ENCODE results near the gene FCHO2. TPM values are rescaled to one million over a fixed set of nuclear protein-coding genes. Genes with fewer than 3 reads are reported as not detected.
"Not testable (repeated sequence)": the region's sequence is repeated elsewhere in the genome, so short reads cannot be mapped to it uniquely, and the experiment has no call there.

FCHO2 gene
- total RNA-seq, 3 donors from 2014 or later, result 49.5 to 57.6 (median 56.7) TPM

- no peak overlapping the region for H3K4me3 ChIP-seq
- no peaks in the 10 kb centered on the region for H3K36me3 ChIP-seq (ENCODE audit: low read depth)
- DNase-seq (no peak), ATAC-seq (no peak)
- intact Hi-C loops (cut with DNase I, micrococcal nuclease), result no loop called here
- no peaks in the 10 kb centered on the region for H3K9me3 ChIP-seq
- TF ChIP-seq CTCF (IDR thresholded peaks at IDR 0.05), result no peak
- H3K4me1 ChIP-seq (ENCODE audit: low read depth), result peaks cover 4% of the 10 kb centered on the region
Observed at GRCh38 chr5:72959257-72959656, 3.4 kb downstream of the FCHO2 start.

GRCh38 chr5:72974481-72974880 lies 18.6 kb downstream of the FCHO2 start:
- H3K4me3 ChIP-seq; H3K9me3 ChIP-seq; H3K36me3 ChIP-seq (ENCODE audit: low read depth); H3K4me1 ChIP-seq (ENCODE audit: low read depth); DNase-seq; ATAC-seq; intact Hi-C loops (cut with DNase I, micrococcal nuclease): not testable (repeated sequence)

- H3K4me1 ChIP-seq (ENCODE audit: low read depth); intact Hi-C loops (cut with DNase I, micrococcal nuclease); H3K36me3 ChIP-seq (ENCODE audit: low read depth); ATAC-seq; H3K9me3 ChIP-seq; H3K4me3 ChIP-seq: not testable (repeated sequence)
- peak in 1 of 3 donors; percentile 67 for DNase-seq
Observed at GRCh38 chr5:72976810-72977209, 21.0 kb downstream of the FCHO2 start.

- no peaks in the 10 kb centered on the region for H3K9me3 ChIP-seq
- no peak overlapping the region for H3K4me3 ChIP-seq
- no peak for TF ChIP-seq CTCF (IDR thresholded peaks at IDR 0.05)
- no peaks in the 10 kb centered on the region for H3K4me1 ChIP-seq (ENCODE audit: low read depth)
- H3K36me3 ChIP-seq (ENCODE audit: low read depth), result no peaks in the 10 kb centered on the region
- ATAC-seq (no peak), DNase-seq (no peak)
- intact Hi-C loops (cut with DNase I, micrococcal nuclease), result no loop called here
Observed at GRCh38 chr5:72985719-72986118, 29.9 kb downstream of the FCHO2 start.

GRCh38 chr5:72988769-72989168 lies 32.9 kb downstream of the FCHO2 start:
- Histone ChIP-seq H3K36me3 (ENCODE audit: low read depth) (peaks cover 5% of the 10 kb centered on the region), H3K9me3 (no peaks in the 10 kb centered on the region), H3K4me3 (no peak overlapping the region), H3K4me1 (ENCODE audit: low read depth) (no peaks in the 10 kb centered on the region)
- DNase-seq, result no peak
- TF ChIP-seq CTCF (IDR thresholded peaks at IDR 0.05), result no peak
- ATAC-seq, result no peak
- intact Hi-C loops (cut with DNase I, micrococcal nuclease), result no loop called here

GRCh38 chr5:72991394-72991793 lies 35.6 kb downstream of the FCHO2 start:
- Histone ChIP-seq H3K36me3 (ENCODE audit: low read depth) (peaks cover 5% of the 10 kb centered on the region), H3K4me3 (no peak overlapping the region), H3K9me3 (no peaks in the 10 kb centered on the region), H3K4me1 (ENCODE audit: low read depth) (no peaks in the 10 kb centered on the region)
- intact Hi-C loops (cut with DNase I, micrococcal nuclease), result no loop called here
- no peak for TF ChIP-seq CTCF (IDR thresholded peaks at IDR 0.05)
- ATAC-seq (no peak), DNase-seq (no peak)

GRCh38 chr5:72994578-72994977 lies 38.7 kb downstream of the FCHO2 start:
- Histone ChIP-seq H3K9me3 (no peaks in the 10 kb centered on the region), H3K36me3 (ENCODE audit: low read depth) (peaks cover 5% of the 10 kb centered on the region), H3K4me3 (no peak overlapping the region), H3K4me1 (ENCODE audit: low read depth) (no peaks in the 10 kb centered on the region)
- intact Hi-C loops (cut with DNase I, micrococcal nuclease), result no loop called here
- no peak for DNase-seq
- ATAC-seq, result no peak
- TF ChIP-seq CTCF (IDR thresholded peaks at IDR 0.05), result no peak

Measured in mucosa of descending colon (tissue), 3 donors.